ENCODE measurements around the gene PDE4B.

DNA sequence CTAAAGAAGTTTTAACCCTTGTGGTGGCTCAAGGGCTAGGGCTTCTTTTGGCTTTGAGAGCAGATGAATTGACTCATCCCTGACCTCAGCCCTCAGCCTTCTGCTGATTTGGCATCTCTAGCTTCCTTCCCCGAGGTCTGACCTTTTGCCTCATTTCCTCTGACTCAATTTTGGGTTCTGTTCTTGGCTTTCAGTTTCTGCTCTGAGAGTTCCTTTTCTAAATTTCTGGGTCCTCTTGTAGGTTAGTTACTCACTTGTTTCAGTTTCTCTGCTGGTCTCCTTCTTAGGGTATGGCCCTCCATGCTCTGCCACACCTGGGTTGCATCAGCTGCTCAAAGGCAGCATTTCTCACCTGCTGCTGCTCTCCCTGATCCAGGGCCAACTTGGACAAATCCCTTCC is 19.4 kb downstream of the PDE4B start:
- no peak for TF ChIP-seq POLR2A (IDR thresholded peaks at IDR 0.05)
- TF ChIP-seq, protein P1, sequence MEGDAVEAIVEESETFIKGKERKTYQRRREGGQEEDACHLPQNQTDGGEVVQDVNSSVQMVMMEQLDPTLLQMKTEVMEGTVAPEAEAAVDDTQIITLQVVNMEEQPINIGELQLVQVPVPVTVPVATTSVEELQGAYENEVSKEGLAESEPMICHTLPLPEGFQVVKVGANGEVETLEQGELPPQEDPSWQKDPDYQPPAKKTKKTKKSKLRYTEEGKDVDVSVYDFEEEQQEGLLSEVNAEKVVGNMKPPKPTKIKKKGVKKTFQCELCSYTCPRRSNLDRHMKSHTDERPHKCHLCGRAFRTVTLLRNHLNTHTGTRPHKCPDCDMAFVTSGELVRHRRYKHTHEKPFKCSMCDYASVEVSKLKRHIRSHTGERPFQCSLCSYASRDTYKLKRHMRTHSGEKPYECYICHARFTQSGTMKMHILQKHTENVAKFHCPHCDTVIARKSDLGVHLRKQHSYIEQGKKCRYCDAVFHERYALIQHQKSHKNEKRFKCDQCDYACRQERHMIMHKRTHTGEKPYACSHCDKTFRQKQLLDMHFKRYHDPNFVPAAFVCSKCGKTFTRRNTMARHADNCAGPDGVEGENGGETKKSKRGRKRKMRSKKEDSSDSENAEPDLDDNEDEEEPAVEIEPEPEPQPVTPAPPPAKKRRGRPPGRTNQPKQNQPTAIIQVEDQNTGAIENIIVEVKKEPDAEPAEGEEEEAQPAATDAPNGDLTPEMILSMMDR (IDR thresholded peaks at IDR 0.05): no peak
